NT2/D1 (cell line): ENCODE results near the gene TNFRSF11A.

Experiments used
- SUZ12 ChIP-seq: IDR thresholded peaks from 2 replicates; pipeline ENCODE4 v1.6.1; 2011; ENCODE audit not compliant: insufficient read length, insufficient read depth; ENCODE audit errors: extremely low read depth
- YY1 ChIP-seq: IDR thresholded peaks from 2 replicates; pipeline ENCODE4 v1.6.1; 2011; ENCODE audit not compliant: insufficient read length, insufficient read depth
- ZNF274 ChIP-seq: IDR thresholded peaks from 2 replicates; pipeline ENCODE4 v1.6.1; 2011; ENCODE audit warnings: mild to moderate bottlenecking, low read depth, low read length

- TF ChIP-seq YY1 (no peak), ZNF274 (no peak), SUZ12 (no peak)
Observed at GRCh38 chr18:62394006-62394763, 69.1 kb downstream of the TNFRSF11A start.
